ENCODE measurements around the gene TWF2.

TWF2 gene

GRCh38 chr3:52262447-52262846, 23.5 kb upstream of the TWF2 start:
- Mint-ChIP-seq H3K36me3 (ENCODE audit: low read depth) (peaks cover 93% of the 10 kb centered on the region), H3K4me3 (no peak overlapping the region), H3K9me3 (no peaks in the 10 kb centered on the region), H3K27ac (no peak overlapping the region), H3K4me1 (no peaks in the 10 kb centered on the region), H3K27me3 (ENCODE audit: low read depth, poor library complexity) (peaks cover 2% of the 10 kb centered on the region)
- no peak for DNase-seq
- TF ChIP-seq, protein P1, sequence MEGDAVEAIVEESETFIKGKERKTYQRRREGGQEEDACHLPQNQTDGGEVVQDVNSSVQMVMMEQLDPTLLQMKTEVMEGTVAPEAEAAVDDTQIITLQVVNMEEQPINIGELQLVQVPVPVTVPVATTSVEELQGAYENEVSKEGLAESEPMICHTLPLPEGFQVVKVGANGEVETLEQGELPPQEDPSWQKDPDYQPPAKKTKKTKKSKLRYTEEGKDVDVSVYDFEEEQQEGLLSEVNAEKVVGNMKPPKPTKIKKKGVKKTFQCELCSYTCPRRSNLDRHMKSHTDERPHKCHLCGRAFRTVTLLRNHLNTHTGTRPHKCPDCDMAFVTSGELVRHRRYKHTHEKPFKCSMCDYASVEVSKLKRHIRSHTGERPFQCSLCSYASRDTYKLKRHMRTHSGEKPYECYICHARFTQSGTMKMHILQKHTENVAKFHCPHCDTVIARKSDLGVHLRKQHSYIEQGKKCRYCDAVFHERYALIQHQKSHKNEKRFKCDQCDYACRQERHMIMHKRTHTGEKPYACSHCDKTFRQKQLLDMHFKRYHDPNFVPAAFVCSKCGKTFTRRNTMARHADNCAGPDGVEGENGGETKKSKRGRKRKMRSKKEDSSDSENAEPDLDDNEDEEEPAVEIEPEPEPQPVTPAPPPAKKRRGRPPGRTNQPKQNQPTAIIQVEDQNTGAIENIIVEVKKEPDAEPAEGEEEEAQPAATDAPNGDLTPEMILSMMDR (IDR thresholded peaks at IDR 0.05), result no peak

DNA sequence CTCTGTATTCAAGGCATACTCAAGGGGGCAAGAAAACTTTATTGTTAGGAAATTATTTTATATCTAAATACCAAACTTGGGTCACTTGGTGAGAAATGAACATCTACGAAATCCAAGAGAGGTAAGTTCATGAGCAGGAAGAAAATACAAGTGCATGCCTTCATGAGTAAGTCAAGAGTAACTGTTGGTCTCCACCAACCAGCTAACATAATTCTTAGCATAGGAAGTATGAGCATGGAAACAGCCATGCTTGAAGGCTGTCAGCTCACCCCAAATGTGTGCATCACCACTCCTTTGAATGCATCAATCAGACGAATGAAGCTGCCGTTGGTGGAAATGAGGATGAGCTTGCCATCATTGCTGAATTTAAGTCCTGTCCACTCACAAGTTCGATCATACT, 20.5 kb upstream of the TWF2 start:
- DNase-seq, result no peak
- Mint-ChIP-seq H3K4me3 (no peak overlapping the region), H3K9me3 (no peaks in the 10 kb centered on the region), H3K27me3 (ENCODE audit: low read depth, poor library complexity) (peaks cover 3% of the 10 kb centered on the region), H3K27ac (no peak overlapping the region), H3K4me1 (peaks cover 3% of the 10 kb centered on the region), H3K36me3 (ENCODE audit: low read depth) (peaks cover 86% of the 10 kb centered on the region)
- TF ChIP-seq, protein P1 (IDR thresholded peaks at IDR 0.05), result no peak

DNA sequence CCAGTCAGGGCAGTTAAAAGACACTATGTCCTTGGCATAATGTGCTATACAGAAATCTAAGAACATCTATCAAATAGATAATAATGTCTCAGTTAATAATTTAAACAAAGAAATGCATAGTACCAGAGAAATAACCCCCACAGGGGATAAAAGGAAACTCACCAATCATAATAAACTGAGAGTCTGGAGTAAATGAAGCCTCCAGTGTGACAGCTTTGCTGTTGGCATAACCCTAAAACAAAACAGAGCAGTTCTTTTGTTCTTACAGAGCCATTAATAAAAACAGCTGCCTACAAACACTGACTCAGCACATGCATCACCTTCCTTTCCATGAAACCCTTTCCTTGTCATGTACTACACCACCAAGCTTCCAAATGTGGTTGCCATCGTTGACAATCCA, 20.1 kb upstream of the TWF2 start:
- peaks cover 7% of the 10 kb centered on the region for H3K4me1 Mint-ChIP-seq
- no peak for DNase-seq
- no peak overlapping the region for H3K27ac Mint-ChIP-seq
- no peak overlapping the region for H3K4me3 Mint-ChIP-seq
- TF ChIP-seq, protein P1 (IDR thresholded peaks at IDR 0.05), result no peak
- H3K27me3 Mint-ChIP-seq (ENCODE audit: low read depth, poor library complexity), result peaks cover 3% of the 10 kb centered on the region
- peaks cover 82% of the 10 kb centered on the region for H3K36me3 Mint-ChIP-seq (ENCODE audit: low read depth)
- no peaks in the 10 kb centered on the region for H3K9me3 Mint-ChIP-seq

- H3K27ac Mint-ChIP-seq, result no peak overlapping the region
- H3K27me3 Mint-ChIP-seq (ENCODE audit: low read depth, poor library complexity), result peaks cover 3% of the 10 kb centered on the region
- TF ChIP-seq, protein P1 (IDR thresholded peaks at IDR 0.05), result no peak
- no peak overlapping the region for H3K4me3 Mint-ChIP-seq
- H3K36me3 Mint-ChIP-seq (ENCODE audit: low read depth), result peaks cover 78% of the 10 kb centered on the region
- peaks cover 11% of the 10 kb centered on the region for H3K4me1 Mint-ChIP-seq
- DNase-seq, result no peak
- H3K9me3 Mint-ChIP-seq, result no peaks in the 10 kb centered on the region
These were observed 19.0 kb upstream of the TWF2 start for GRCh38 chr3:52257911-52258310.

DNA sequence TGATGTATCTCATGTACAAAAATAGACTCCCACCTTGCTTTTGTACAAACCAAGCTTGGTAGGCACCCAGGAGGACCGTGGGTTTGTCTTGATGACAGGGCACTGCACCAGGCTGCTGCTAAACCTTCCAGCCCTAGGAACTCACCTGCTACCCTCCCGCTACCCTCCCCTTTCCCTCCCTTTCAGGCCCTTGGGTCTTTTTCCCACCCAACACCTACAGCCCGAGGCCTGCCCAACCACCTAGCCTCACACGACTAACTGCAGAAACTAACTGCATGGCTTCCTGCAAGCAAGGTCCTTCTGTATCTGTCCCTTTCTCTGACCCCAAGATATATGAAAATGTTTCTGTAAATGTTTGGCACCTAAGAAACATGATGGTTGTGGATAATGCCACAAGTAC, 17.7 kb upstream of the TWF2 start:
- Mint-ChIP-seq H3K4me3 (no peak overlapping the region), H3K27me3 (ENCODE audit: low read depth, poor library complexity) (peaks cover 3% of the 10 kb centered on the region), H3K4me1 (peaks cover 11% of the 10 kb centered on the region), H3K36me3 (ENCODE audit: low read depth) (peaks cover 80% of the 10 kb centered on the region), H3K27ac (no peak overlapping the region), H3K9me3 (no peaks in the 10 kb centered on the region)
- TF ChIP-seq, protein P1 (IDR thresholded peaks at IDR 0.05), result no peak
- no peak for DNase-seq

GRCh38 chr3:52256159-52256558, 17.2 kb upstream of the TWF2 start:
- H3K4me3 Mint-ChIP-seq, result no peak overlapping the region
- H3K27me3 Mint-ChIP-seq (ENCODE audit: low read depth, poor library complexity), result peaks cover 3% of the 10 kb centered on the region
- no peaks in the 10 kb centered on the region for H3K9me3 Mint-ChIP-seq
- H3K36me3 Mint-ChIP-seq (ENCODE audit: low read depth), result peaks cover 76% of the 10 kb centered on the region
- H3K27ac Mint-ChIP-seq, result no peak overlapping the region
- DNase-seq, result no peak
- peaks cover 11% of the 10 kb centered on the region for H3K4me1 Mint-ChIP-seq
- TF ChIP-seq, protein P1 (IDR thresholded peaks at IDR 0.05), result no peak

Data from nephron progenitor cell (in vitro differentiated cells).